ENCODE results near the gene FES. TPM values are rescaled to one million over a fixed set of nuclear protein-coding genes. Genes with fewer than 3 reads are reported as not detected.

FES gene
- total RNA-seq, 6 experiments from 2014 or later, result 11.5 to 36.5 (median 18.5) TPM

DNA sequence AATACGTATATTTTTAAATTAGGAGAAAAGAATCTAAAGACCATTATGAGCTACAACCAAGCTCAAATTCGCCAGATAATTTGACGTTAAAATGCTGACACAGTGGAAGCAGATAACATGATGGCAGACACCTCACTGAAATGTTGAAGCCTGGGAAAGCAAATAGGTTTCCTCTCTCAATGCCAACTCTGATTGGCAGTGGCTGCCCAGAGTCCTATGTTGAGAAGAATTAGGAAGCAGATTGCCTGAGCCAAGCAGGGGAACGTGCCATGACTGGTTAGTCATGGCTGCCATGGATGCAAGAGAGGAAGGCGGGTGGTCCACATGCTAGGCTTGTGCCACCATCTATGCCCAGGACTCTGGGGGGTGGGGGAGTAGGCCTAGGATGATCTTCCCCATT lies 54.0 kb downstream of the FES start:
- H3K4me1 ChIP-seq, result peaks cover 0 to 17% (median 0%) of the 10 kb centered on the region in 4 donors
- peaks cover 0 to 47% (median 23%) of the 10 kb centered on the region in 4 donors for H3K36me3 ChIP-seq
- H3K27ac ChIP-seq, result no peak overlapping the region
- ATAC-seq (no peak), DNase-seq (peak in 1 of 3 donors; percentile 43)
- no peak overlapping the region for H3K4me3 ChIP-seq
- no peaks in the 10 kb centered on the region for H3K27me3 ChIP-seq
- intact Hi-C loops (cut with DNase I), result no loop called here
- TF ChIP-seq POLR2A (IDR thresholded peaks at IDR 0.05), result no peak
- TF ChIP-seq, protein P1, sequence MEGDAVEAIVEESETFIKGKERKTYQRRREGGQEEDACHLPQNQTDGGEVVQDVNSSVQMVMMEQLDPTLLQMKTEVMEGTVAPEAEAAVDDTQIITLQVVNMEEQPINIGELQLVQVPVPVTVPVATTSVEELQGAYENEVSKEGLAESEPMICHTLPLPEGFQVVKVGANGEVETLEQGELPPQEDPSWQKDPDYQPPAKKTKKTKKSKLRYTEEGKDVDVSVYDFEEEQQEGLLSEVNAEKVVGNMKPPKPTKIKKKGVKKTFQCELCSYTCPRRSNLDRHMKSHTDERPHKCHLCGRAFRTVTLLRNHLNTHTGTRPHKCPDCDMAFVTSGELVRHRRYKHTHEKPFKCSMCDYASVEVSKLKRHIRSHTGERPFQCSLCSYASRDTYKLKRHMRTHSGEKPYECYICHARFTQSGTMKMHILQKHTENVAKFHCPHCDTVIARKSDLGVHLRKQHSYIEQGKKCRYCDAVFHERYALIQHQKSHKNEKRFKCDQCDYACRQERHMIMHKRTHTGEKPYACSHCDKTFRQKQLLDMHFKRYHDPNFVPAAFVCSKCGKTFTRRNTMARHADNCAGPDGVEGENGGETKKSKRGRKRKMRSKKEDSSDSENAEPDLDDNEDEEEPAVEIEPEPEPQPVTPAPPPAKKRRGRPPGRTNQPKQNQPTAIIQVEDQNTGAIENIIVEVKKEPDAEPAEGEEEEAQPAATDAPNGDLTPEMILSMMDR (IDR thresholded peaks at IDR 0.05), result no peak
- no peaks in the 10 kb centered on the region for H3K9me3 ChIP-seq
- 100% methylated on average over 3 of the region's 5 CpGs for WGBS (ENCODE audit: insufficient coverage, low coverage, low lambda C conversion rate, missing lambda C conversion rate)

DNA sequence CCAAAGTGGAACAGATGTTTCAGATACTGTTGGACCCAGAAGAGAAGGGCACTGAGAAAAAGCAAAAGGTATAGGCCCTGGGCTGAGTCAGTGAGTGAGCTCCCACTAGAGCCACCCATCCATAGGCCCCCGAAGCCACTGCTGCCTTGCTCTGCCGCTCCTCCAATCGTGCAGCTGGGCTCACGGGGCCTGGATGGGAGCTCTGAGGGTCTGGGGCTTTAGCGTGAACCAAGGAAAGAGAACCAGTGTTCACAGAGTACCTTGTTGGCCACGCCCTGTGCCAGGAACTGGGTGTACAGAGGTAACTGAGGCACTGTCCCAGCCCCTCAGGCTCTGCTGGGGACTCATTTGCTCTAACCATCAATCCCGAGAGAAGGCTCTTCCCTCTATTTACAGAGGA lies 55.5 kb downstream of the FES start:
- Histone ChIP-seq H3K36me3 (peaks cover 0 to 61% (median 33%) of the 10 kb centered on the region in 4 donors), H3K27ac (no peak overlapping the region), H3K9me3 (no peaks in the 10 kb centered on the region), H3K4me1 (peaks cover 0 to 9% (median 0%) of the 10 kb centered on the region in 4 donors), H3K27me3 (no peaks in the 10 kb centered on the region), H3K4me3 (no peak overlapping the region)
- ATAC-seq (no peak), DNase-seq (no peak)
- intact Hi-C loops (cut with DNase I), result no loop called here
- no CpG with 5 or more reads among the region's 7 CpGs for WGBS (ENCODE audit: insufficient coverage, low coverage, low lambda C conversion rate, missing lambda C conversion rate)
- TF ChIP-seq, protein P1 (IDR thresholded peaks at IDR 0.05), result no peak
- TF ChIP-seq POLR2A (IDR thresholded peaks at IDR 0.05), result no peak

DNA sequence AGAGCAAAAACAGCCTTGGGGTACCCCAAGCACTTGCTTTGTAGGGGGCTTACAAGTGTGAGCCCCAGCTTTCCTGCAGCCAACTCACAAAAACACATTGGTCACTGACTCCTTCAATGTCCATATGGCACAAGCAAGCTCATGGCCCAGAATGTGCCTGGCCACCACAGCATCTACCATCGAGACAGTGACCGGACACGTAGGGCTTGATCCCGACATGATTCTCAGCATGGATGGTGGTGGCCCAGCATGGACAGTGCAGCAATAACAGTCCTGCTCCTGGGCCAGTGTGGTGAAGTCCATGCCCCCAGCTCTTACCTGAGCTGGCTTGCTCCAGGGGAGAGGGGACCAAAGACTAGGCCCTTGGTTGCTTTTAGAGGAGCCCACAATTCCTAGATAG lies 56.7 kb downstream of the FES start:
- Histone ChIP-seq H3K4me1 (peaks cover 0 to 2% (median 0%) of the 10 kb centered on the region in 4 donors), H3K9me3 (no peaks in the 10 kb centered on the region), H3K4me3 (no peak overlapping the region), H3K27ac (no peak overlapping the region), H3K36me3 (peaks cover 0 to 66% (median 37%) of the 10 kb centered on the region in 4 donors), H3K27me3 (no peaks in the 10 kb centered on the region)
- intact Hi-C loops (cut with DNase I), result no loop called here
- TF ChIP-seq, protein P1 (IDR thresholded peaks at IDR 0.05), result no peak
- no peak for TF ChIP-seq POLR2A (IDR thresholded peaks at IDR 0.05)
- no peak for DNase-seq
- ATAC-seq, result no peak
- WGBS (ENCODE audit: insufficient coverage, low coverage, low lambda C conversion rate, missing lambda C conversion rate), result no CpG with 5 or more reads among the region's 4 CpGs

GRCh38 chr15:90942354-90943120 lies 58.2 kb downstream of the FES start:
- TF ChIP-seq, protein P1 (IDR thresholded peaks at IDR 0.05), result no peak
- TF ChIP-seq POLR2A (IDR thresholded peaks at IDR 0.05), result no peak

More at GRCh38 chr15:90942354-90943120, 58.2 kb downstream of the FES start:
- WGBS (ENCODE audit: insufficient coverage, low coverage, low lambda C conversion rate, missing lambda C conversion rate), result 90% methylated on average over 7 of the region's 12 CpGs
- H3K27me3 ChIP-seq, result no peaks in the 10 kb centered on the region
- no peak overlapping the region for H3K27ac ChIP-seq
- H3K36me3 ChIP-seq, result peaks cover 0 to 77% (median 41%) of the 10 kb centered on the region in 4 donors
- DNase-seq (peak in 1 of 3 donors; percentile 21), ATAC-seq (no peak)
- no peak overlapping the region for H3K4me3 ChIP-seq
- H3K4me1 ChIP-seq, result no peaks in the 10 kb centered on the region
- intact Hi-C loops (cut with DNase I), result no loop called here
- H3K9me3 ChIP-seq, result no peaks in the 10 kb centered on the region
